Esophagus muscularis mucosa (tissue), 4 donors: ENCODE measurements around the gene FAM193A. TPM values are rescaled to one million over a fixed set of nuclear protein-coding genes. Genes with fewer than 3 reads are reported as not detected.
"Not testable (repeated sequence)": the region's sequence is repeated elsewhere in the genome, so short reads cannot be mapped to it uniquely, and the experiment has no call there.

Experiments used
- DNase-seq: peaks from one replicate; pipeline ENCODE4 v3.0.0-alpha.2; 2017; ENCODE audit errors: extremely low spot score
- H3K27ac ChIP-seq, 4 donors: fragments of 200-600 bp; sonication (generic); replicated peaks in 1 of 4; 1 replicate in 3 of 4; 2 replicates in 1 of 4; pipeline ENCODE4 v1.5.1; 2016 to 2019; ENCODE audit warnings: mild to moderate bottlenecking in 1 of 4
- H3K27me3 ChIP-seq, 4 donors: fragments of 200-600 bp; sonication (generic); one replicate each; pipeline versions ENCODE4 v1.5.1 to v1.6.0; 2016 to 2019
- H3K36me3 ChIP-seq, 4 donors: fragments of 200-600 bp; sonication (generic); one replicate each; pipeline ENCODE4 v1.5.1; 2016 to 2019
- H3K4me1 ChIP-seq, 4 donors: fragments of 200-600 bp; sonication (generic); one replicate each; pipeline ENCODE4 v1.5.1; 2016 to 2019
- H3K4me3 ChIP-seq, 4 donors: fragments of 200-600 bp; sonication (generic); 1 replicate in 2 of 4; 2 replicates in 2 of 4; pipeline ENCODE4 v1.5.1; 2016 to 2019; ENCODE audit warnings: mild to moderate bottlenecking in 4 of 4, moderate library complexity in 1 of 4
- H3K9me3 ChIP-seq, 4 donors: fragments of 200-600 bp; sonication (generic); 1 replicate in 3 of 4; 2 replicates in 1 of 4; pipeline ENCODE4 v1.5.1; 2016 to 2019
- EP300 ChIP-seq: sonication (generic); formaldehyde crosslinking; IDR thresholded peaks from one replicate; pipeline ENCODE4 v1.6.1; 2017; ENCODE audit warnings: antibody characterized with exemption
- POLR2A ChIP-seq: fragments of 450-650 bp; IDR thresholded peaks from one replicate; pipeline ENCODE4 v1.6.1; 2017; ENCODE audit warnings: antibody characterized with exemption, moderate library complexity, mild to moderate bottlenecking, low read depth
- POLR2AphosphoS5 ChIP-seq, 2 donors: sonication (generic); formaldehyde crosslinking; IDR thresholded peaks; one replicate each; pipeline ENCODE4 v1.6.1; 2017; ENCODE audit warnings: antibody characterized with exemption in 2 of 2
- WGBS: methylation state at CpG from one replicate; pipeline ENCODE4 v1.1.5; 2018; 5-methylcytosine and 5-hydroxymethylcytosine counted together
- intact Hi-C: fragments of 100-400 bp; cut with DNase I; formaldehyde crosslinking; loops from one replicate; pipeline ENCODE4 v1.15.1; 2023
- total RNA-seq, 4 donors: library from RNA; depleted of rRNA; stranded (reverse); fragments of >200 nt; gene quantifications; one replicate each; pipeline versions ENCODE4 v1.1.0 to v1.2.1, GENCODE V29; 2016
- TF ChIP-seq, protein P1 (sequence below), 3 experiments: fragments of 200-600 bp in 2 of 3; fragments of 450-650 bp in 1 of 3; sonication (generic) in 2 of 3; IDR thresholded peaks; one replicate each; pipeline ENCODE4 v1.5.1; 2017 to 2019; ENCODE audit warnings: antibody characterized with exemption in 3 of 3, mild to moderate bottlenecking in 2 of 3, moderate library complexity in 1 of 3

Gene FAM193A
- total RNA-seq, 4 donors from 2014 or later: 20.0 to 30.6 (median 24.6) TPM

DNA sequence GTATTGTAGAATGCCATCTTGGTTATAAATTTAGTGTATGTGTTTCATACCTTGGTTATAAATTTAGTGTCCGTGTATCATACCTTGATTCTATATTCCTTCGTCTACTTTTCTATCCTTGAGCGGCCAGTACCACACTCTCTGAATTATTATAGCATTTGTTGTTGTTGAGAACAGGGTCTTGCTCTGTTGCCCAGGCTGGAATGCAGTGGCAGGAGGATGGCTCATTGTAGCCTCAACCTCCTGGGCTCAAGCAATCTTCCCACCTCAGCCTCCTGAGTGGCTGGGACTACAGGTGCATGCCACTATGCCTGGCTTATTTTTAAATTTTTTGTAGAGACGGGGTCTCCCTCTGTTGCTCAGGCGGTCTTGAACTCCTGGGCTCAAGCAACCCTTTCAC is 50.1 kb downstream of the FAM193A start:
- no peak for DNase-seq
- no peak overlapping the region for H3K27ac ChIP-seq
- H3K4me3 ChIP-seq: no peak overlapping the region
- peaks cover 53 to 80% (median 77%) of the 10 kb centered on the region in 4 donors for H3K4me1 ChIP-seq
- no peaks in the 10 kb centered on the region for H3K36me3 ChIP-seq
- H3K27me3 ChIP-seq: no peaks in the 10 kb centered on the region
- no peaks in the 10 kb centered on the region for H3K9me3 ChIP-seq
- TF ChIP-seq, protein P1, sequence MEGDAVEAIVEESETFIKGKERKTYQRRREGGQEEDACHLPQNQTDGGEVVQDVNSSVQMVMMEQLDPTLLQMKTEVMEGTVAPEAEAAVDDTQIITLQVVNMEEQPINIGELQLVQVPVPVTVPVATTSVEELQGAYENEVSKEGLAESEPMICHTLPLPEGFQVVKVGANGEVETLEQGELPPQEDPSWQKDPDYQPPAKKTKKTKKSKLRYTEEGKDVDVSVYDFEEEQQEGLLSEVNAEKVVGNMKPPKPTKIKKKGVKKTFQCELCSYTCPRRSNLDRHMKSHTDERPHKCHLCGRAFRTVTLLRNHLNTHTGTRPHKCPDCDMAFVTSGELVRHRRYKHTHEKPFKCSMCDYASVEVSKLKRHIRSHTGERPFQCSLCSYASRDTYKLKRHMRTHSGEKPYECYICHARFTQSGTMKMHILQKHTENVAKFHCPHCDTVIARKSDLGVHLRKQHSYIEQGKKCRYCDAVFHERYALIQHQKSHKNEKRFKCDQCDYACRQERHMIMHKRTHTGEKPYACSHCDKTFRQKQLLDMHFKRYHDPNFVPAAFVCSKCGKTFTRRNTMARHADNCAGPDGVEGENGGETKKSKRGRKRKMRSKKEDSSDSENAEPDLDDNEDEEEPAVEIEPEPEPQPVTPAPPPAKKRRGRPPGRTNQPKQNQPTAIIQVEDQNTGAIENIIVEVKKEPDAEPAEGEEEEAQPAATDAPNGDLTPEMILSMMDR (IDR thresholded peaks at IDR 0.05): no peak
- TF ChIP-seq POLR2AphosphoS5 (IDR thresholded peaks at IDR 0.05): no peak
- TF ChIP-seq EP300: no peak
- no peak for TF ChIP-seq POLR2A
- WGBS: 98% methylated on average over 5 of the region's 5 CpGs
- intact Hi-C loops: no loop called here

DNA sequence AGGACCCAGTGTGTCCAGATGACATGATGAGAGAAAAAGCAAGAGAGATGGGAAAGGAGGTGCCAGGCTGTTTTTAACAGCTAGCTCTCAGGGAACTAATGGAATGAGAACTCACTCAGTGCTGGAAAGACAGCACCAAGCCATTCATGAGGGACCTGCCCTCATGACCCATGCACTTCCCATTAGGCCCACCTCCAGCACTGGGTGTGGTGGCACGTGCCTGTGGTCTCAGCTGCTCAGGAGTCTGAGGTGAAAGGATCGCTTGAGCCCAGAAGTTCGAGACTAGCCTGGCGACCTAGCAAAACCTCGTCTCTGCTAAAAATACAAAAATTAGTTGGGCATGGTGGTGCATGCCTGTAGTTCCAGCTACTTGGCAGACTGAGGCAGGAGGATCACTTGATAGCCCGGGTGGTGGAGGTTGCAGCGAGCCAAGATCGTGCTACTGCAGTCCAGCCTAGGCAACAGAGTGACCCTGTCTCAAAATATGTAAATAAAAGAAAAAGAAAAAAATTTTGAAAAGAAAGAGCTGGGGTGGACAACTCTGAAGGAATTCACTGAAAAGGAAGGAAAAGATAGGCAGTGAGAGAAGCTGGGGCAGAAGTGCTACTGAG is 50.9 kb downstream of the FAM193A start:
- no peak overlapping the region for H3K27ac ChIP-seq
- intact Hi-C loops: no loop called here
- TF ChIP-seq POLR2A (no peak), EP300 (no peak), POLR2AphosphoS5 (IDR thresholded peaks at IDR 0.05) (no peak)
- TF ChIP-seq, protein P1 (IDR thresholded peaks at IDR 0.05): no peak
- DNase-seq: no peak
- H3K36me3 ChIP-seq: no peaks in the 10 kb centered on the region
- 43% methylated on average over 8 of the region's 8 CpGs for WGBS
- no peak overlapping the region for H3K4me3 ChIP-seq
- peaks cover 61 to 83% (median 79%) of the 10 kb centered on the region in 4 donors for H3K4me1 ChIP-seq
- H3K27me3 ChIP-seq: no peaks in the 10 kb centered on the region
- H3K9me3 ChIP-seq: no peaks in the 10 kb centered on the region

DNA sequence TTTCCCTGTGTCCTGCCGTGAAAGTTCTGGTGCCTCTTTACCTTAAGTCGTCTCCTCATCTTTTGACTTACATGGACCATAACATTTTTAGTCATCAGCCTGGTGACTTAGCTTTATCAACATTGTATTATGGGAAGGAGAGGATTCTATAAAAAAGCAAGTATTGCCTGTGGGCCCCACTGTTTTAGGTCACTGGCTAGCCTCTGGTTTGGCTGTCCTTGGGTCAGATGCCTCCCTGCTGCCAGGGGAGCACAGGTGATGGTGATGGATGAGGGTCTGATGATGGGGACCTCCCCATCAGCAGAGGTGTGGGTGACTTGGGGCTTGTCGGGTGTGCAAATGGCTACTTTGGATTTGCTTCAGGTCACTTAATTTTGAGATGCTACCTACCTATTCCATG is 51.8 kb downstream of the FAM193A start:
- no peaks in the 10 kb centered on the region for H3K36me3 ChIP-seq
- H3K27ac ChIP-seq: no peak overlapping the region
- no peak overlapping the region for H3K4me3 ChIP-seq
- WGBS: 87% methylated on average over 3 of the region's 3 CpGs
- TF ChIP-seq EP300: no peak
- TF ChIP-seq POLR2A: no peak
- TF ChIP-seq, protein P1 (IDR thresholded peaks at IDR 0.05): no peak
- TF ChIP-seq POLR2AphosphoS5 (IDR thresholded peaks at IDR 0.05): no peak
- no peaks in the 10 kb centered on the region for H3K27me3 ChIP-seq
- intact Hi-C loops: no loop called here
- no peaks in the 10 kb centered on the region for H3K9me3 ChIP-seq
- peaks cover 62 to 83% (median 79%) of the 10 kb centered on the region in 4 donors for H3K4me1 ChIP-seq
- DNase-seq: no peak

DNA sequence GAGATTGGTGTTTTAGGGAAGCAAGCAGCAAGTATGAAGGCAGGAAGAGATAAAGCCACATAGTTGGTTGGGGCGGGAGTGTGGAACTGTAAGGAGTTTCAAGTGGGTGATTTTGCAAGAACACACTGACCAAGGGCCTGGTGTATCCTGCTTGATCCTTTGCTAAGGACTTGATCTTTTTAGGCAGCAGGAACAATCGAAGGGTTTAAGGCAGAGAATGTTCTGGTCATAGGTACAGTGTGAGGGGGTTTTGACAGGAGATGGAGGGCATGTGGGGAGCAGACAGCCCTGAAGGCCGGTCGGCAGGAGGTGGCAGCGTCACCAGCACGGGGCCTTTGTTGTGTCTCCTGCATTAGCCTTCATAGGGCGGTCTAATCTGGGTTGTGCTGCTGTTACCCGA is 54.7 kb downstream of the FAM193A start:
- Histone ChIP-seq H3K4me3 (no peak overlapping the region), H3K27ac (no peak overlapping the region), H3K9me3 (no peaks in the 10 kb centered on the region), H3K36me3 (peaks cover 0 to 2% (median 0%) of the 10 kb centered on the region in 4 donors), H3K4me1 (peaks cover 67 to 93% (median 91%) of the 10 kb centered on the region in 4 donors), H3K27me3 (no peaks in the 10 kb centered on the region)
- TF ChIP-seq, protein P1 (IDR thresholded peaks at IDR 0.05): no peak
- TF ChIP-seq POLR2A: no peak
- TF ChIP-seq EP300: no peak
- TF ChIP-seq POLR2AphosphoS5 (IDR thresholded peaks at IDR 0.05): no peak
- WGBS: 66% methylated on average over 8 of the region's 8 CpGs
- DNase-seq: no peak
- intact Hi-C loops: no loop called here

DNA sequence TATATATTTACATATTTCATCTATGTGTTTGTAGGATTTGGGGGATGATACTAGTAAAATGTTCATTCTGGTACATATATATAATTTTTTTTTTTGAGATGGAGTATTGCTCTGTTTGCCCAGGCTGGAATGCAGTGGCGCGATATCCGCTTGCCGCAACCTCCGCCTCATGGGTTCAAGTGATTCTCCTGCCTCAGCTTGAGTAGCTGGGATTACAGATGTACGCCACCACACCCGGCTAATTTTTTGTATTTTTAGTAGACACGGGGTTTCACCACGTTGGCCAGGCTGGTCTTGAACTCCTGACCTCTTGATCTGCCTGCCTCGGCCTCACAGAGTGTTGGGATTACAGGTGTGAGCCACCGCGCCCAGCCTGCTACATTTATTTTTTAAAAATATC is 55.6 kb downstream of the FAM193A start:
- intact Hi-C loops, H3K36me3 ChIP-seq, DNase-seq, H3K27me3 ChIP-seq, H3K4me3 ChIP-seq, H3K9me3 ChIP-seq: not testable (repeated sequence)
- peaks cover 69 to 94% (median 91%) of the 10 kb centered on the region in 4 donors for H3K4me1 ChIP-seq
- H3K27ac ChIP-seq: peak overlapping the region in 2 of 4 donors; percentile 20 to 21
- 83% methylated on average over 12 of the region's 12 CpGs for WGBS
